GM21717 (cell line): ENCODE measurements around the gene TRIM3.

Source experiments
- ATAC-seq: cut with Tn5 transposase; IDR thresholded peaks from one replicate; pipeline ENCODE4 v1.9.1; 2021; ENCODE audit warnings: mild to moderate bottlenecking, moderate library complexity; ENCODE audit not compliant: unreplicated experiment

The TRIM3 gene

GRCh38 chr11:6481012-6481923 lies 7.5 kb upstream of the TRIM3 start, which contains the start of the genes ARFIP2 and TIMM10B:
TSS of gene ARFIP2 (minus strand) at chr11:6481331. CDS start at chr11:6480421, 910 bp downstream.
TSS of gene TIMM10B (plus strand) at chr11:6481501. CDS start at chr11:6481517, 16 bp downstream.
- peak; percentile 98 for ATAC-seq

- ATAC-seq, result no peak
Observed at GRCh38 chr11:6480299-6480914, 6.7 kb upstream of the TRIM3 start.

- no peak for ATAC-seq
Observed at GRCh38 chr11:6476571-6476970, 2.8 kb upstream of the TRIM3 start.

GRCh38 chr11:6475936-6476335 lies 2.2 kb upstream of the TRIM3 start:
- ATAC-seq, result no peak

GRCh38 chr11:6474806-6475500 lies 1.2 kb upstream of the TRIM3 start:
- ATAC-seq, result no peak

GRCh38 chr11:6474413-6474792 lies 662 bp upstream of the TRIM3 start:
- ATAC-seq, result no peak

GRCh38 chr11:6472934-6473333 lies 807 bp downstream of the TRIM3 start:
- no peak for ATAC-seq

- ATAC-seq, result no peak
Observed at GRCh38 chr11:6469599-6469998, 4.1 kb downstream of the TRIM3 start.

- peak; percentile 52 for ATAC-seq
Observed at GRCh38 chr11:6468712-6469495, 4.8 kb downstream of the TRIM3 start.

GRCh38 chr11:6459099-6459450 lies 14.7 kb downstream of the TRIM3 start:
- ATAC-seq, result no peak

GRCh38 chr11:6458352-6459098 lies 15.2 kb downstream of the TRIM3 start:
- no peak for ATAC-seq

- no peak for ATAC-seq
Observed at GRCh38 chr11:6457581-6458320, 16.0 kb downstream of the TRIM3 start.

GRCh38 chr11:6456361-6457073 lies 17.2 kb downstream of the TRIM3 start:
- no peak for ATAC-seq

GRCh38 chr11:6455070-6455469 lies 18.7 kb downstream of the TRIM3 start:
- ATAC-seq, result no peak

GRCh38 chr11:6453152-6453551 lies 20.6 kb downstream of the TRIM3 start:
- ATAC-seq, result no peak

- no peak for ATAC-seq
Observed at GRCh38 chr11:6452219-6452618, 21.5 kb downstream of the TRIM3 start.

- ATAC-seq, result no peak
Observed at GRCh38 chr11:6448574-6448973, 25.2 kb downstream of the TRIM3 start.

- ATAC-seq, result peak; percentile 75
Observed at GRCh38 chr11:6443269-6444003, 30.3 kb downstream of the TRIM3 start.
